ENCODE data around the gene ATP1A1.

DNA sequence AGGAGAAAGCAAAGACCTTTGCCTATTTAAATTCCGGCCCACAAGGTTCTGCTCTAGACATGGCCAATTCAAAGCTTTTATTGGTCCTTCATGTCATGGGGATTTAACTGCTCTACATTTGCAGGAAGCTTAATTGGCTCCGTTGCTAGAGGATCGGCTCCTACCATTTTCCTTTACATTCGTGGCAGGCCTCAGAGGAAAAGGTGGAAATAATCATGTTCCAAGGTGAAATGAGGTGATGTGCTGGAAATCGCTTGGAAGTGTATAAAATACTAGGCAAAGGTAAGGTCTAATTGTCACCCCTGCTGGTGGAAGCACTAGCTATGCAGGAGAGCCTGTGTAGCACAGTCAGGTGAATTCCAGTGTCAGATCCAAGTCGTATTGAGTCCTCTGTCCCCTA, 55.5 kb downstream of the ATP1A1 start:
- TF ChIP-seq EZH2 (optimal IDR thresholded peaks at IDR 0.05; ENCODE audit: low read depth, low read length) (no peak), EZH2phosphoT487 (IDR thresholded peaks at IDR 0.05; ENCODE audit: low read length) (no peak)
- TF ChIP-seq, protein P1, sequence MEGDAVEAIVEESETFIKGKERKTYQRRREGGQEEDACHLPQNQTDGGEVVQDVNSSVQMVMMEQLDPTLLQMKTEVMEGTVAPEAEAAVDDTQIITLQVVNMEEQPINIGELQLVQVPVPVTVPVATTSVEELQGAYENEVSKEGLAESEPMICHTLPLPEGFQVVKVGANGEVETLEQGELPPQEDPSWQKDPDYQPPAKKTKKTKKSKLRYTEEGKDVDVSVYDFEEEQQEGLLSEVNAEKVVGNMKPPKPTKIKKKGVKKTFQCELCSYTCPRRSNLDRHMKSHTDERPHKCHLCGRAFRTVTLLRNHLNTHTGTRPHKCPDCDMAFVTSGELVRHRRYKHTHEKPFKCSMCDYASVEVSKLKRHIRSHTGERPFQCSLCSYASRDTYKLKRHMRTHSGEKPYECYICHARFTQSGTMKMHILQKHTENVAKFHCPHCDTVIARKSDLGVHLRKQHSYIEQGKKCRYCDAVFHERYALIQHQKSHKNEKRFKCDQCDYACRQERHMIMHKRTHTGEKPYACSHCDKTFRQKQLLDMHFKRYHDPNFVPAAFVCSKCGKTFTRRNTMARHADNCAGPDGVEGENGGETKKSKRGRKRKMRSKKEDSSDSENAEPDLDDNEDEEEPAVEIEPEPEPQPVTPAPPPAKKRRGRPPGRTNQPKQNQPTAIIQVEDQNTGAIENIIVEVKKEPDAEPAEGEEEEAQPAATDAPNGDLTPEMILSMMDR (IDR thresholded peaks at IDR 0.05; ENCODE audit: low read length) = no peak

All from MM.1S (cell line).